Left lung (tissue), 10 donors: ENCODE data around the gene LMNTD2. TPM values are rescaled to one million over a fixed set of nuclear protein-coding genes. Genes with fewer than 3 reads are reported as not detected.

Experiments
- ATAC-seq: fragments of 200-7000 bp; cut with Tn5 transposase; one replicate; pipeline ENCODE4 v1.9.1; 2020; ENCODE audit warnings: moderate library complexity
- DNase-seq, 4 donors: peaks; one replicate each; pipeline ENCODE4 v3.0.0-alpha.2; 2013 to 2020
- H3K27ac ChIP-seq, 2 donors: fragments of 200-600 bp; sonication (generic) in 1 of 2; one replicate each; pipeline versions ENCODE4 v1.5.0 to v1.8.0; 2020 to 2021
- H3K27me3 ChIP-seq, 2 donors: fragments of 200-600 bp; sonication (generic) in 1 of 2; one replicate each; pipeline versions ENCODE4 v1.5.0 to v1.8.0; 2020 to 2021
- H3K36me3 ChIP-seq, 2 donors: fragments of 200-600 bp; sonication (generic) in 1 of 2; one replicate each; pipeline versions ENCODE4 v1.5.0 to v1.8.0; 2020 to 2021
- H3K4me1 ChIP-seq, 2 donors: fragments of 200-600 bp; one replicate each; pipeline ENCODE4 v1.8.0; 2021
- H3K4me3 ChIP-seq, 2 donors: fragments of 200-600 bp; sonication (generic) in 1 of 2; one replicate each; pipeline versions ENCODE4 v1.5.0 to v1.8.0; 2020 to 2021; ENCODE audit warnings: mild to moderate bottlenecking in 1 of 2
- H3K9me3 ChIP-seq, 2 donors: fragments of 200-600 bp; sonication (generic) in 1 of 2; one replicate each; pipeline versions ENCODE4 v1.5.0 to v1.8.0; 2020 to 2021
- CTCF ChIP-seq, 2 donors: fragments of 200-600 bp; sonication (generic) in 1 of 2; IDR thresholded peaks; one replicate each; pipeline versions ENCODE4 v1.5.0 to v1.8.0; 2021; ENCODE audit warnings: antibody characterized with exemption in 2 of 2
- intact Hi-C, 2 donors: fragments of 100-400 bp; cut with DNase I; formaldehyde crosslinking; loops; one replicate each; pipeline versions ENCODE4 v1.11.2 to v1.14.2; 2022
- polyA plus RNA-seq, 6 donors: library from polyadenylated mRNA; unstranded; fragments of 120-200 nt; gene quantifications; one replicate each; pipeline ENCODE4 v1.2.1, GENCODE V29; 2013; ENCODE audit not compliant: insufficient read length in 6 of 6
- total RNA-seq, 2 donors: library from RNA; stranded (reverse); fragmentation: NEBNext Ultra II Directional; extraction: Animal tissue kit (Norgen Biotek cat#: 25700); gene quantifications; one replicate each; pipeline ENCODE4 v1.2.1, GENCODE V29; 2021
- donor health status: DM: no; HTN: yes; CAD: no.
- donor health status: DM: no; HTN: no; CAD: no.

LMNTD2 gene
- total and polyA plus RNA-seq, 8 donors: 1.6 to 5.2 (median 2.7) TPM

- intact Hi-C loops: no loop called here
- H3K4me1 ChIP-seq: peaks cover 0 to 9% of the 10 kb centered on the region in 2 donors
- peaks cover 0 to 32% of the 10 kb centered on the region in 2 donors for H3K36me3 ChIP-seq
- no peak for DNase-seq
- no peak overlapping the region for H3K27ac ChIP-seq
- TF ChIP-seq CTCF (IDR thresholded peaks at IDR 0.05): no peak
- H3K27me3 ChIP-seq: no peaks in the 10 kb centered on the region
- ATAC-seq: no peak
- H3K4me3 ChIP-seq: no peak overlapping the region
- H3K9me3 ChIP-seq: peaks cover 0 to 8% of the 10 kb centered on the region in 2 donors
These were observed 45.4 kb downstream of the LMNTD2 start for GRCh38 chr11:515131-515530.

GRCh38 chr11:514606-515005, 45.9 kb downstream of the LMNTD2 start:
- intact Hi-C loops: no loop called here
- DNase-seq: no peak
- no peak overlapping the region for H3K4me3 ChIP-seq
- no peak overlapping the region for H3K27ac ChIP-seq
- no peak for TF ChIP-seq CTCF (IDR thresholded peaks at IDR 0.05)
- peaks cover 0 to 8% of the 10 kb centered on the region in 2 donors for H3K9me3 ChIP-seq
- H3K27me3 ChIP-seq: no peaks in the 10 kb centered on the region
- ATAC-seq: no peak
- peaks cover 0 to 9% of the 10 kb centered on the region in 2 donors for H3K4me1 ChIP-seq
- H3K36me3 ChIP-seq: peaks cover 0 to 37% of the 10 kb centered on the region in 2 donors

- intact Hi-C loops: no loop called here
- peaks cover 0 to 8% of the 10 kb centered on the region in 2 donors for H3K9me3 ChIP-seq
- no peak overlapping the region for H3K27ac ChIP-seq
- TF ChIP-seq CTCF (IDR thresholded peaks at IDR 0.05): no peak
- H3K27me3 ChIP-seq: no peaks in the 10 kb centered on the region
- DNase-seq (no peak), ATAC-seq (no peak)
- H3K4me3 ChIP-seq: no peak overlapping the region
- peaks cover 0 to 50% of the 10 kb centered on the region in 2 donors for H3K36me3 ChIP-seq
- peaks cover 2 to 3% of the 10 kb centered on the region in 2 donors for H3K4me1 ChIP-seq
These were observed 47.6 kb downstream of the LMNTD2 start for GRCh38 chr11:512761-513595.

GRCh38 chr11:508956-509355, 51.6 kb downstream of the LMNTD2 start:
- ATAC-seq: no peak
- TF ChIP-seq CTCF (IDR thresholded peaks at IDR 0.05): no peak
- Histone ChIP-seq H3K27me3 (no peaks in the 10 kb centered on the region), H3K4me1 (peaks cover 23 to 32% of the 10 kb centered on the region in 2 donors), H3K4me3 (no peak overlapping the region), H3K36me3 (peaks cover 0 to 47% of the 10 kb centered on the region in 2 donors), H3K27ac (no peak overlapping the region), H3K9me3 (no peaks in the 10 kb centered on the region)
- intact Hi-C loops: no loop called here
- DNase-seq: no peak

- TF ChIP-seq CTCF (IDR thresholded peaks at IDR 0.05): no peak
- peaks cover 0 to 36% of the 10 kb centered on the region in 2 donors for H3K36me3 ChIP-seq
- no peaks in the 10 kb centered on the region for H3K27me3 ChIP-seq
- no peak for DNase-seq
- H3K9me3 ChIP-seq: no peaks in the 10 kb centered on the region
- peak overlapping the region in 1 of 2 donors; percentile 100 for H3K27ac ChIP-seq
- intact Hi-C loops: no loop called here
- no peak for ATAC-seq
- peaks cover 32 to 42% of the 10 kb centered on the region in 2 donors for H3K4me1 ChIP-seq
- H3K4me3 ChIP-seq: peak overlapping the region; percentile 58 to 86
These were observed 52.6 kb downstream of the LMNTD2 start for GRCh38 chr11:507727-508515.
